ENCODE measurements around the gene FOXQ1.

FOXQ1 gene

DNA sequence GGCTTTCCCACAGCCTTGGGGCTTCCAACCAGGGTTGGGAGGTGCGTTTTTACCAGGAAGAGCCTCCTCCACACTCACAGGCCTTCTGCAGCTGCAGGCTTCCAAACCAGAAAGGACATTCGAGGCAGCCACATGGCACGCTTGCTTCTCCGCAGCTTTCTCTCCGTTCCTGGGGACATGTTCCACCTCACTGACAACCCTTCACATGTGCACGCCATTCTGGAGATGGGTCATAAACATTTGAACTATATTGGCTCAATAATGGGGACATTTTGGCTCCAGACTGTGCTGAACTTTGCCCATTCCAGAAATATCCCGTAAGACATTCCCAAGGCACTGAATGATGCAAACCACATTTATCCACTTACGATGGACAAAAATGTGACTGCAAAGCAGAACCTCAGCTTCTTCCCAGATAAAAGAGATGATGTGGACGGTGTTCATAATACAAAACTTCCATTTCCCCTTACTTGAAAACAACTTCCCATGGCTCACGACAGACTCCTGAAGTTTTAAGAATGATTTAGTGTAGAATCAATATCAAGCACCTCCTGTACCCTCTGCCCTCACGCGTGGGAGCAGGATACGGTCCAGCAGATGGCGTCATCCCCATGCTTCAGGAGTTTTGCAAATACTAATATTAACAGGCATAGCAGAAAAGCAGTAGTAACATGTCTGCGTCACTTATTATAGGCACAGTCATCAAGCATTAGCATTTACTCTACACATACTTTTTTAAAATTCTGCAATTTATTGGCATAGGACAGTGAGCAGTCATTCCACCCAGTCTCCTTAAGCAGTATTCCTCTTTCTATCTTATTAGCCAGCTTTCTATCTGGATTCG lies 52.1 kb downstream of the FOXQ1 start:
- DNase-seq (ENCODE audit: low read depth), result no peak

All from CMK (cell line).